Adrenal gland (tissue), 5 donors: ENCODE data around the gene CFAP141.

Experiments
- CTCF ChIP-seq, 6 experiments: fragments of 450-650 bp in 4 of 6; fragments of 200-600 bp in 2 of 6; sonication (generic) in 1 of 6; IDR thresholded peaks; 1 replicate in 5 of 6; 2 replicates in 1 of 6; pipeline versions ENCODE4 v1.5.1 to v1.8.0; 2016 to 2021; ENCODE audit warnings: antibody characterized with exemption in 6 of 6, mild to moderate bottlenecking in 2 of 6, moderate library complexity in 1 of 6
- POLR2A ChIP-seq, 2 donors: fragments of 450-650 bp; IDR thresholded peaks; one replicate each; pipeline ENCODE4 v1.6.1; 2017; ENCODE audit warnings: antibody characterized with exemption in 2 of 2, mild to moderate bottlenecking in 2 of 2, moderate library complexity in 1 of 2
- donor health status: DM: no; HTN: no; CAD: no.

GRCh38 chr1:154190550-154190949, 15.6 kb downstream of the CFAP141 start:
- TF ChIP-seq POLR2A (IDR thresholded peaks at IDR 0.05) (no peak), CTCF (IDR thresholded peaks at IDR 0.05) (no peak)
